RWPE2 (cell line): ENCODE results near the gene NUDT19.

Source experiments
- ATAC-seq: fragments of 200-7000 bp; cut with Tn5 transposase; 3 replicates; pipeline ENCODE4 v1.9.1; 2021; ENCODE audit warnings: low read depth
- DNase-seq: peaks from one replicate; pipeline ENCODE4 v3.0.0-alpha.2; 2020; ENCODE audit warnings: low spot score
- H3K27ac ChIP-seq: fragments of 450-650 bp; 2 replicates; pipeline ENCODE4 v1.5.1; 2017; ENCODE audit warnings: mild to moderate bottlenecking; ENCODE audit not compliant: poor library complexity, severe bottlenecking
- H3K27me3 ChIP-seq: fragments of 250-450 bp; sonication (Bioruptor Pico); 2 replicates; pipeline ENCODE4 v1.5.1; 2021; ENCODE audit warnings: mild to moderate bottlenecking, moderate library complexity; ENCODE audit not compliant: insufficient read depth, poor library complexity, severe bottlenecking
- H3K36me3 ChIP-seq: fragments of 250-450 bp; sonication (Bioruptor Pico); 2 replicates; pipeline ENCODE4 v1.5.1; 2020; ENCODE audit warnings: low read depth, mild to moderate bottlenecking, moderate library complexity
- H3K4me1 ChIP-seq: fragments of 250-450 bp; sonication (Bioruptor Pico); 2 replicates; pipeline ENCODE4 v1.5.1; 2021; ENCODE audit warnings: mild to moderate bottlenecking, moderate library complexity; ENCODE audit not compliant: insufficient read depth, poor library complexity, severe bottlenecking
- H3K4me3 ChIP-seq: fragments of 250-450 bp; sonication (Bioruptor Pico); 2 replicates; pipeline ENCODE4 v1.5.1; 2021; ENCODE audit warnings: mild to moderate bottlenecking, moderate library complexity; ENCODE audit not compliant: severe bottlenecking
- H3K9me3 ChIP-seq: fragments of 250-450 bp; sonication (Bioruptor Pico); 2 replicates; pipeline ENCODE4 v1.5.1; 2021; ENCODE audit warnings: mild to moderate bottlenecking, moderate library complexity; ENCODE audit not compliant: severe bottlenecking
- CTCF ChIP-seq: fragments of 450-650 bp; IDR thresholded peaks from one replicate; pipeline ENCODE4 v1.5.1; 2017; ENCODE audit warnings: mild to moderate bottlenecking, moderate library complexity; ENCODE audit not compliant: poor library complexity, severe bottlenecking

The NUDT19 gene

GRCh38 chr19:32658075-32658474, 33.5 kb upstream of the NUDT19 start:
- no peak for DNase-seq
- Histone ChIP-seq H3K9me3 (no peaks in the 10 kb centered on the region), H3K4me1 (no peaks in the 10 kb centered on the region), H3K27ac (no peak overlapping the region), H3K4me3 (no peak overlapping the region), H3K36me3 (peaks cover 19% of the 10 kb centered on the region), H3K27me3 (no peaks in the 10 kb centered on the region)
- no peak for ATAC-seq
- TF ChIP-seq CTCF: no peak

GRCh38 chr19:32658527-32658926, 33.1 kb upstream of the NUDT19 start:
- Histone ChIP-seq H3K4me1 (no peaks in the 10 kb centered on the region), H3K36me3 (peaks cover 19% of the 10 kb centered on the region), H3K9me3 (no peaks in the 10 kb centered on the region), H3K27ac (no peak overlapping the region), H3K27me3 (no peaks in the 10 kb centered on the region), H3K4me3 (no peak overlapping the region)
- no peak for ATAC-seq
- DNase-seq: no peak
- no peak for TF ChIP-seq CTCF

GRCh38 chr19:32661318-32661717, 30.3 kb upstream of the NUDT19 start:
- no peak for TF ChIP-seq CTCF
- no peak overlapping the region for H3K27ac ChIP-seq
- ATAC-seq (no peak), DNase-seq (no peak)
- no peaks in the 10 kb centered on the region for H3K9me3 ChIP-seq
- no peak overlapping the region for H3K4me3 ChIP-seq
- peaks cover 11% of the 10 kb centered on the region for H3K36me3 ChIP-seq
- H3K4me1 ChIP-seq: no peaks in the 10 kb centered on the region
- H3K27me3 ChIP-seq: no peaks in the 10 kb centered on the region

- no peak for DNase-seq
- H3K36me3 ChIP-seq: peaks cover 16% of the 10 kb centered on the region
These were observed 29.4 kb upstream of the NUDT19 start for GRCh38 chr19:32662186-32662585.

More at GRCh38 chr19:32662186-32662585, 29.4 kb upstream of the NUDT19 start:
- H3K9me3 ChIP-seq: no peaks in the 10 kb centered on the region
- ATAC-seq: no peak
- no peaks in the 10 kb centered on the region for H3K4me1 ChIP-seq
- H3K4me3 ChIP-seq: no peak overlapping the region
- H3K27ac ChIP-seq: no peak overlapping the region
- H3K27me3 ChIP-seq: no peaks in the 10 kb centered on the region
- no peak for TF ChIP-seq CTCF
